ENCODE data around the gene CAMTA1. TPM values are rescaled to one million over a fixed set of nuclear protein-coding genes. Genes with fewer than 3 reads are reported as not detected.

CAMTA1 gene
- total RNA-seq, 2 experiments from 2014 or later: 43.9 to 73.3 TPM

GRCh38 chr1:7482077-7482476 lies 696.8 kb downstream of the CAMTA1 start:
- BruUV-seq (replicated peaks): no TSS peak
- no peaks in the 10 kb centered on the region for H3K36me3 ChIP-seq (ENCODE audit: insufficient read depth, low read length)
- no peaks in the 10 kb centered on the region for H4K20me1 ChIP-seq (ENCODE audit: insufficient read depth, low read length)
- no peaks in the 10 kb centered on the region for H3K4me1 ChIP-seq (ENCODE audit: insufficient read depth, low read length, poor library complexity, severe bottlenecking)
- no peaks in the 10 kb centered on the region for H3K79me2 ChIP-seq (ENCODE audit: insufficient read depth, low read depth, low read length)
- TF ChIP-seq EZH2phosphoT487 (IDR thresholded peaks at IDR 0.05; ENCODE audit: borderline replicate concordance, low read depth, low read length) (no peak), CTCF (conservative IDR thresholded peaks at IDR 0.05; ENCODE audit: low read length) (no peak)
- H3K4me2 ChIP-seq (ENCODE audit: low read length): no peak overlapping the region
- H3K4me3 ChIP-seq (ENCODE audit: low read depth, low read length, poor library complexity, severe bottlenecking): no peak overlapping the region
- no peak overlapping the region for H3K27ac ChIP-seq (ENCODE audit: low read depth, low read length, poor library complexity, severe bottlenecking)
- no peak for DNase-seq (ENCODE audit: low spot score)
- H3K9me2 ChIP-seq (ENCODE audit: insufficient read depth, low read length): no peaks in the 10 kb centered on the region
- intact Hi-C loops (cut with micrococcal nuclease; ENCODE audit: unreplicated experiment): no loop called here
- no peaks in the 10 kb centered on the region for H3K9me3 ChIP-seq (ENCODE audit: low read length)
- no peak overlapping the region for H2AFZ ChIP-seq (ENCODE audit: low read length)
- CTCF ChIA-PET (ENCODE audit: unreplicated experiment): no interaction called here
- POLR2A ChIA-PET: no interaction called here

GRCh38 chr1:7482772-7483495 lies 697.7 kb downstream of the CAMTA1 start:
- Histone ChIP-seq H3K4me1 (ENCODE audit: insufficient read depth, low read length, poor library complexity, severe bottlenecking) (no peaks in the 10 kb centered on the region), H3K9me3 (ENCODE audit: low read length) (no peaks in the 10 kb centered on the region), H3K4me3 (ENCODE audit: low read depth, low read length, poor library complexity, severe bottlenecking) (no peak overlapping the region), H4K20me1 (ENCODE audit: insufficient read depth, low read length) (no peaks in the 10 kb centered on the region), H3K9me2 (ENCODE audit: insufficient read depth, low read length) (no peaks in the 10 kb centered on the region), H2AFZ (ENCODE audit: low read length) (no peak overlapping the region), H3K36me3 (ENCODE audit: insufficient read depth, low read length) (no peaks in the 10 kb centered on the region), H3K4me2 (ENCODE audit: low read length) (no peak overlapping the region), H3K27ac (ENCODE audit: low read depth, low read length, poor library complexity, severe bottlenecking) (no peak overlapping the region), H3K79me2 (ENCODE audit: insufficient read depth, low read depth, low read length) (no peaks in the 10 kb centered on the region)
- ChIA-PET CTCF (ENCODE audit: unreplicated experiment) (no interaction called here), POLR2A (no interaction called here)
- no TSS peak for BruUV-seq (replicated peaks)
- DNase-seq (ENCODE audit: low spot score): no peak
- TF ChIP-seq EZH2phosphoT487 (IDR thresholded peaks at IDR 0.05; ENCODE audit: borderline replicate concordance, low read depth, low read length) (no peak), CTCF (conservative IDR thresholded peaks at IDR 0.05; ENCODE audit: low read length) (no peak)
- intact Hi-C loops (cut with micrococcal nuclease; ENCODE audit: unreplicated experiment): no loop called here

- no peaks in the 10 kb centered on the region for H3K9me2 ChIP-seq (ENCODE audit: insufficient read depth, low read length)
- no peaks in the 10 kb centered on the region for H3K36me3 ChIP-seq (ENCODE audit: insufficient read depth, low read length)
- DNase-seq (ENCODE audit: low spot score): no peak
- no peak overlapping the region for H3K27ac ChIP-seq (ENCODE audit: low read depth, low read length, poor library complexity, severe bottlenecking)
- TF ChIP-seq CTCF (conservative IDR thresholded peaks at IDR 0.05; ENCODE audit: low read length) (no peak), EZH2phosphoT487 (IDR thresholded peaks at IDR 0.05; ENCODE audit: borderline replicate concordance, low read depth, low read length) (no peak)
- intact Hi-C loops (cut with micrococcal nuclease; ENCODE audit: unreplicated experiment): no loop called here
- ChIA-PET POLR2A (no interaction called here), CTCF (ENCODE audit: unreplicated experiment) (no interaction called here)
- H3K4me3 ChIP-seq (ENCODE audit: low read depth, low read length, poor library complexity, severe bottlenecking): no peak overlapping the region
- no peaks in the 10 kb centered on the region for H3K4me1 ChIP-seq (ENCODE audit: insufficient read depth, low read length, poor library complexity, severe bottlenecking)
- H3K4me2 ChIP-seq (ENCODE audit: low read length): no peak overlapping the region
- no TSS peak for BruUV-seq (replicated peaks)
- H2AFZ ChIP-seq (ENCODE audit: low read length): no peak overlapping the region
- no peaks in the 10 kb centered on the region for H4K20me1 ChIP-seq (ENCODE audit: insufficient read depth, low read length)
- no peaks in the 10 kb centered on the region for H3K79me2 ChIP-seq (ENCODE audit: insufficient read depth, low read depth, low read length)
- no peaks in the 10 kb centered on the region for H3K9me3 ChIP-seq (ENCODE audit: low read length)
Measured at GRCh38 chr1:7483634-7484383, 698.6 kb downstream of the CAMTA1 start.
